HEK293 (cell line): ENCODE data around the gene BAG5.

Source experiments
- BCL11B ChIP-seq: fragments of 450-650 bp; formaldehyde crosslinking; IDR thresholded peaks from 2 replicates; pipeline ENCODE4 v1.5.1; 2016; ENCODE audit warnings: low read depth, missing biosample characterization, missing genetic modification characterization
- GLIS2 ChIP-seq: fragments of 450-650 bp; formaldehyde crosslinking; IDR thresholded peaks from 2 replicates; pipeline ENCODE4 v1.5.1; 2016; ENCODE audit warnings: missing biosample characterization, missing genetic modification characterization
- PRDM1 ChIP-seq: fragments of 450-650 bp; formaldehyde crosslinking; IDR thresholded peaks from 2 replicates; pipeline ENCODE4; 2016; ENCODE audit warnings: missing biosample characterization, missing genetic modification characterization
- SP2 ChIP-seq: fragments of 450-650 bp; formaldehyde crosslinking; IDR thresholded peaks from 2 replicates; pipeline ENCODE4 v1.5.1; 2016; ENCODE audit warnings: missing biosample characterization, missing genetic modification characterization
- WT1 ChIP-seq: fragments of 450-650 bp; formaldehyde crosslinking; IDR thresholded peaks from 2 replicates; pipeline ENCODE4 v1.5.1; 2016; ENCODE audit warnings: missing biosample characterization, missing genetic modification characterization
- YY2 ChIP-seq: fragments of 450-650 bp; formaldehyde crosslinking; IDR thresholded peaks from 2 replicates; pipeline ENCODE4 v1.5.1; 2016; ENCODE audit warnings: missing biosample characterization, missing genetic modification characterization
- ZBTB21 ChIP-seq: fragments of 450-650 bp; formaldehyde crosslinking; IDR thresholded peaks from 2 replicates; pipeline ENCODE4 v1.5.1; 2017; ENCODE audit warnings: missing biosample characterization, missing genetic modification characterization
- ZFHX2 ChIP-seq: fragments of 450-650 bp; formaldehyde crosslinking; conservative IDR thresholded peaks from 2 replicates; pipeline ENCODE4 v1.5.1; 2016; ENCODE audit warnings: missing biosample characterization, missing genetic modification characterization
- ZFP41 ChIP-seq: fragments of 450-650 bp; formaldehyde crosslinking; IDR thresholded peaks from 2 replicates; pipeline ENCODE4 v1.5.1; 2016; ENCODE audit warnings: missing biosample characterization, missing genetic modification characterization, borderline replicate concordance
- ZNF114 ChIP-seq: fragments of 450-650 bp; formaldehyde crosslinking; IDR thresholded peaks from 2 replicates; pipeline ENCODE4 v1.5.0; 2017; ENCODE audit warnings: missing biosample characterization, missing genetic modification characterization
- ZNF140 ChIP-seq: fragments of 450-650 bp; formaldehyde crosslinking; IDR thresholded peaks from 2 replicates; pipeline ENCODE4 v1.5.1; 2016; ENCODE audit warnings: missing biosample characterization, missing genetic modification characterization
- ZNF16 ChIP-seq: fragments of 450-650 bp; formaldehyde crosslinking; IDR thresholded peaks from 2 replicates; pipeline ENCODE4 v1.5.1; 2016; ENCODE audit warnings: low read depth, missing biosample characterization, missing genetic modification characterization
- ZNF2 ChIP-seq: fragments of 450-650 bp; formaldehyde crosslinking; IDR thresholded peaks from 2 replicates; pipeline ENCODE4 v1.5.1; 2016; ENCODE audit warnings: missing biosample characterization, missing genetic modification characterization
- ZNF311 ChIP-seq: fragments of 450-650 bp; formaldehyde crosslinking; IDR thresholded peaks from 2 replicates; pipeline ENCODE4 v1.5.1; 2017; ENCODE audit warnings: missing biosample characterization, missing genetic modification characterization, borderline replicate concordance
- ZNF324 ChIP-seq: fragments of 450-650 bp; formaldehyde crosslinking; IDR thresholded peaks from 2 replicates; pipeline ENCODE4 v1.5.1; 2016; ENCODE audit warnings: missing biosample characterization, missing genetic modification characterization
- ZNF37A ChIP-seq: fragments of 450-650 bp; IDR thresholded peaks from 2 replicates; pipeline ENCODE4 v1.5.1; 2018; ENCODE audit warnings: missing biosample characterization, missing genetic modification characterization
- ZNF404 ChIP-seq: fragments of 450-650 bp; formaldehyde crosslinking; IDR thresholded peaks from 2 replicates; pipeline ENCODE4 v1.5.1; 2017; ENCODE audit warnings: missing biosample characterization, missing genetic modification characterization
- ZNF426 ChIP-seq: fragments of 450-650 bp; formaldehyde crosslinking; IDR thresholded peaks from 2 replicates; pipeline ENCODE4 v1.5.1; 2017; ENCODE audit warnings: missing biosample characterization, missing genetic modification characterization, mild to moderate bottlenecking, inconsistent platforms, moderate library complexity
- ZNF624 ChIP-seq: fragments of 450-650 bp; formaldehyde crosslinking; IDR thresholded peaks from 2 replicates; pipeline ENCODE4 v1.5.1; 2017; ENCODE audit warnings: missing biosample characterization, missing genetic modification characterization
- ZNF629 ChIP-seq: fragments of 450-650 bp; formaldehyde crosslinking; IDR thresholded peaks from 2 replicates; pipeline ENCODE4 v1.5.1; 2017; ENCODE audit warnings: missing biosample characterization, missing genetic modification characterization
- ZNF658 ChIP-seq: fragments of 450-650 bp; formaldehyde crosslinking; IDR thresholded peaks from 2 replicates; pipeline ENCODE4; 2016; ENCODE audit warnings: missing biosample characterization, missing genetic modification characterization
- ZNF785 ChIP-seq: fragments of 450-650 bp; formaldehyde crosslinking; IDR thresholded peaks from 2 replicates; pipeline ENCODE4 v1.5.1; 2016; ENCODE audit warnings: missing biosample characterization, missing genetic modification characterization
- TF ChIP-seq, protein P1 (sequence below): fragments of 450-650 bp; formaldehyde crosslinking; IDR thresholded peaks from 2 replicates; pipeline ENCODE4 v1.5.1; 2016; ENCODE audit warnings: missing biosample characterization, missing genetic modification characterization
- TF ChIP-seq, protein P2 (sequence below): fragments of 450-650 bp; formaldehyde crosslinking; IDR thresholded peaks from 2 replicates; pipeline ENCODE4 v1.5.1; 2016; ENCODE audit warnings: missing biosample characterization, missing genetic modification characterization, low read depth
- TF ChIP-seq, protein P3 (sequence below): fragments of 450-650 bp; formaldehyde crosslinking; IDR thresholded peaks from 2 replicates; pipeline ENCODE4 v1.5.1; 2016; ENCODE audit warnings: missing biosample characterization, missing genetic modification characterization
- TF ChIP-seq, protein P4 (sequence below): fragments of 450-650 bp; IDR thresholded peaks from 2 replicates; pipeline ENCODE4 v1.5.1; 2018; ENCODE audit warnings: missing biosample characterization, mild to moderate bottlenecking, missing genetic modification characterization

The BAG5 gene

DNA sequence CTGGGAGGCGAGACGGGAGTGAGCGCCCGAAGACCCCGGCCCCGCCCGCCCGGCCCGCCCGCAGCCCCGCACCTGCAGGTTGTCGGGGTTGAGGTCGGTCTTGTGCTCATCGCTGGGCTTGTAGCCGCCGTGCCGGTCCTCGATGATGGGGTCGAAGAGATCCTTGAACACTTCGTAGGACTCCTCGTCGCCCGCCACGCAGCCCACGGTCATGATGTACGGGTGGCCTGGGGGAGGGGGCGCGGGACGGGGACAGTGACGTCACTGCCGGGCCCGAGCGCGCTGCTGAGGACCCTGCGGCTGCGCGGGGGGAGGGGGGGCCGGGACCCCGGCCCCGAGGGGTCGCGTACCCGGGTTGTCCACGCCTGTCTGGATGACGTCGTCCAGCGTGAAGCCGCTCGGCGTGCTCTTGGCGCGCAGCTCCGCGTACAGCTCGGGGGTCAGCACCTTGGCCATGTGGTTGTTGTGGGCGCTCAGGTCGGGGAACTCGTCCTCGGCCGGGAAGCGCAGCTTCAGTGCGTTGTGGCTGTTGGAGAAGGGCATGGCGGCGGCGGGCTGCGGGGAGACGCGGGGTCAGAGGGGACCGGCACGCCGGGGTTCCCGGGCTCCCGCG, 40.4 kb downstream of the BAG5 start (continued):
- no peak for TF ChIP-seq ZFP41
- no peak for TF ChIP-seq ZNF404 (tag by site-specific recombination)
- TF ChIP-seq GLIS2 (tag by site-specific recombination), result peak; percentile 79
- 0 out of 2 replicates have a peak, but pooled peaks have one; percentile 12 for TF ChIP-seq WT1 (tag by site-specific recombination)
- TF ChIP-seq ZNF426 (tag by site-specific recombination), result no peak
- TF ChIP-seq, protein P1, sequence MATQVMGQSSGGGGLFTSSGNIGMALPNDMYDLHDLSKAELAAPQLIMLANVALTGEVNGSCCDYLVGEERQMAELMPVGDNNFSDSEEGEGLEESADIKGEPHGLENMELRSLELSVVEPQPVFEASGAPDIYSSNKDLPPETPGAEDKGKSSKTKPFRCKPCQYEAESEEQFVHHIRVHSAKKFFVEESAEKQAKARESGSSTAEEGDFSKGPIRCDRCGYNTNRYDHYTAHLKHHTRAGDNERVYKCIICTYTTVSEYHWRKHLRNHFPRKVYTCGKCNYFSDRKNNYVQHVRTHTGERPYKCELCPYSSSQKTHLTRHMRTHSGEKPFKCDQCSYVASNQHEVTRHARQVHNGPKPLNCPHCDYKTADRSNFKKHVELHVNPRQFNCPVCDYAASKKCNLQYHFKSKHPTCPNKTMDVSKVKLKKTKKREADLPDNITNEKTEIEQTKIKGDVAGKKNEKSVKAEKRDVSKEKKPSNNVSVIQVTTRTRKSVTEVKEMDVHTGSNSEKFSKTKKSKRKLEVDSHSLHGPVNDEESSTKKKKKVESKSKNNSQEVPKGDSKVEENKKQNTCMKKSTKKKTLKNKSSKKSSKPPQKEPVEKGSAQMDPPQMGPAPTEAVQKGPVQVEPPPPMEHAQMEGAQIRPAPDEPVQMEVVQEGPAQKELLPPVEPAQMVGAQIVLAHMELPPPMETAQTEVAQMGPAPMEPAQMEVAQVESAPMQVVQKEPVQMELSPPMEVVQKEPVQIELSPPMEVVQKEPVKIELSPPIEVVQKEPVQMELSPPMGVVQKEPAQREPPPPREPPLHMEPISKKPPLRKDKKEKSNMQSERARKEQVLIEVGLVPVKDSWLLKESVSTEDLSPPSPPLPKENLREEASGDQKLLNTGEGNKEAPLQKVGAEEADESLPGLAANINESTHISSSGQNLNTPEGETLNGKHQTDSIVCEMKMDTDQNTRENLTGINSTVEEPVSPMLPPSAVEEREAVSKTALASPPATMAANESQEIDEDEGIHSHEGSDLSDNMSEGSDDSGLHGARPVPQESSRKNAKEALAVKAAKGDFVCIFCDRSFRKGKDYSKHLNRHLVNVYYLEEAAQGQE, result no peak
- no peak for TF ChIP-seq ZNF140
- peak; percentile 54; the same call in 1 of the 2 replicates for TF ChIP-seq ZFHX2 (tag by site-specific recombination)
- TF ChIP-seq, protein P2, sequence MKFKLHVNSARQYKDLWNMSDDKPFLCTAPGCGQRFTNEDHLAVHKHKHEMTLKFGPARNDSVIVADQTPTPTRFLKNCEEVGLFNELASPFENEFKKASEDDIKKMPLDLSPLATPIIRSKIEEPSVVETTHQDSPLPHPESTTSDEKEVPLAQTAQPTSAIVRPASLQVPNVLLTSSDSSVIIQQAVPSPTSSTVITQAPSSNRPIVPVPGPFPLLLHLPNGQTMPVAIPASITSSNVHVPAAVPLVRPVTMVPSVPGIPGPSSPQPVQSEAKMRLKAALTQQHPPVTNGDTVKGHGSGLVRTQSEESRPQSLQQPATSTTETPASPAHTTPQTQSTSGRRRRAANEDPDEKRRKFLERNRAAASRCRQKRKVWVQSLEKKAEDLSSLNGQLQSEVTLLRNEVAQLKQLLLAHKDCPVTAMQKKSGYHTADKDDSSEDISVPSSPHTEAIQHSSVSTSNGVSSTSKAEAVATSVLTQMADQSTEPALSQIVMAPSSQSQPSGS, result peak; percentile 94
- no peak for TF ChIP-seq PRDM1 (tag by site-specific recombination)
- TF ChIP-seq, protein P3, sequence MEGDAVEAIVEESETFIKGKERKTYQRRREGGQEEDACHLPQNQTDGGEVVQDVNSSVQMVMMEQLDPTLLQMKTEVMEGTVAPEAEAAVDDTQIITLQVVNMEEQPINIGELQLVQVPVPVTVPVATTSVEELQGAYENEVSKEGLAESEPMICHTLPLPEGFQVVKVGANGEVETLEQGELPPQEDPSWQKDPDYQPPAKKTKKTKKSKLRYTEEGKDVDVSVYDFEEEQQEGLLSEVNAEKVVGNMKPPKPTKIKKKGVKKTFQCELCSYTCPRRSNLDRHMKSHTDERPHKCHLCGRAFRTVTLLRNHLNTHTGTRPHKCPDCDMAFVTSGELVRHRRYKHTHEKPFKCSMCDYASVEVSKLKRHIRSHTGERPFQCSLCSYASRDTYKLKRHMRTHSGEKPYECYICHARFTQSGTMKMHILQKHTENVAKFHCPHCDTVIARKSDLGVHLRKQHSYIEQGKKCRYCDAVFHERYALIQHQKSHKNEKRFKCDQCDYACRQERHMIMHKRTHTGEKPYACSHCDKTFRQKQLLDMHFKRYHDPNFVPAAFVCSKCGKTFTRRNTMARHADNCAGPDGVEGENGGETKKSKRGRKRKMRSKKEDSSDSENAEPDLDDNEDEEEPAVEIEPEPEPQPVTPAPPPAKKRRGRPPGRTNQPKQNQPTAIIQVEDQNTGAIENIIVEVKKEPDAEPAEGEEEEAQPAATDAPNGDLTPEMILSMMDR, result no peak
- TF ChIP-seq YY2 (tag by site-specific recombination), result peak; percentile 66
- TF ChIP-seq ZNF629 (tag by site-specific recombination), result peak; percentile 79
- TF ChIP-seq ZNF624 (tag by site-specific recombination), result no peak
- TF ChIP-seq ZNF16 (tag by site-specific recombination), result no peak
- TF ChIP-seq ZNF785 (tag by site-specific recombination), result no peak
- no peak for TF ChIP-seq ZNF114 (tag by site-specific recombination)
- TF ChIP-seq ZNF324 (tag by site-specific recombination), result peak; percentile 50; the same call in 1 of the 2 replicates
- TF ChIP-seq BCL11B (tag by site-specific recombination), result peak; percentile 79; the same call in 1 of the 2 replicates
- peak; percentile 71; the same call in 1 of the 2 replicates for TF ChIP-seq ZBTB21
- TF ChIP-seq, protein P4, sequence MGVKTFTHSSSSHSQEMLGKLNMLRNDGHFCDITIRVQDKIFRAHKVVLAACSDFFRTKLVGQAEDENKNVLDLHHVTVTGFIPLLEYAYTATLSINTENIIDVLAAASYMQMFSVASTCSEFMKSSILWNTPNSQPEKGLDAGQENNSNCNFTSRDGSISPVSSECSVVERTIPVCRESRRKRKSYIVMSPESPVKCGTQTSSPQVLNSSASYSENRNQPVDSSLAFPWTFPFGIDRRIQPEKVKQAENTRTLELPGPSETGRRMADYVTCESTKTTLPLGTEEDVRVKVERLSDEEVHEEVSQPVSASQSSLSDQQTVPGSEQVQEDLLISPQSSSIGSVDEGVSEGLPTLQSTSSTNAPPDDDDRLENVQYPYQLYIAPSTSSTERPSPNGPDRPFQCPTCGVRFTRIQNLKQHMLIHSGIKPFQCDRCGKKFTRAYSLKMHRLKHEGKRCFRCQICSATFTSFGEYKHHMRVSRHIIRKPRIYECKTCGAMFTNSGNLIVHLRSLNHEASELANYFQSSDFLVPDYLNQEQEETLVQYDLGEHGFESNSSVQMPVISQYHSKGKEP, result no peak
- TF ChIP-seq SP2 (tag by site-specific recombination), result peak; percentile 14; the same call in 1 of the 2 replicates
- peak; percentile 55; the same call in 1 of the 2 replicates for TF ChIP-seq ZNF2 (tag by site-specific recombination)
- no peak for TF ChIP-seq ZNF311 (tag by site-specific recombination)
- no peak for TF ChIP-seq ZNF658 (tag by site-specific recombination)
- TF ChIP-seq ZNF37A (tag by site-specific recombination), result no peak
